ENCODE results near the gene CAMSAP2. TPM values are rescaled to one million over a fixed set of nuclear protein-coding genes. Genes with fewer than 3 reads are reported as not detected.

The CAMSAP2 gene
- total RNA-seq, 1 donor from 2014 or later = 43.9 TPM

DNA sequence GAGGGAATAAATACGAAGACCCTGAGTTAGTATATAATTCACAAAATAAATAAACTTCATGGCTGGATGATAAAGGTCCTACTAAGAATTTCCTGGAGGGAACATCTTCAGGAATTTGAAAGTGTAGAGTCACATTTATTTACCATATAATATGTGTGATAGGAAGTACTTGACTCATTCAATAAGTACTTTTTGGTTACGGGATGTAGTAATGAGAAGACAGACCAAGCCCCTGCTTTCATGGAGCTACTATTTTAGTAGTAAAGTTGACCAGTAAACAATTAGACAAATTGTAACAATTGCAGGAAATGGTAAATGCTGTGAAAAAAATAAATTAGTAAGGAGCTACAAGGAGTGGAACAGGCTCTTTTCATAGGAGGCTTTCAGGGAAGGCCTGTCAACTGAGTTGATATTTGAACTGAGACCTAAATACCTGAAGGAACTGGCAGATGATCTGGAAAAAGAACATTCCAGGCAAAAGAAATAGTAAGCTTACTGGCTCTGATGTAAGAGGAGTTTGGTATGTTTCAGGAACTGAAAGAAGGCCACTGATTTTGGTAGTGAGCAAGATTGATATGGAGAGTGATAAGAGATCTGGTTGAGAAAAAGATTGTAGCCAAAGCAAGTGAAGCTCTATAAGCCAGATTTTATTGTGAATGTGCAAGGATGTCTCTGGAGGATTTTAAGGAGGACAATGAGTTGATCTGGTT lies 36.2 kb downstream of the CAMSAP2 start:
- Histone ChIP-seq H3K4me2 (no peak overlapping the region), H3K36me3 (no peaks in the 10 kb centered on the region), H3K79me2 (ENCODE audit: low read depth) (peaks cover 16% of the 10 kb centered on the region), H4K20me1 (ENCODE audit: low read depth) (peaks cover 7% of the 10 kb centered on the region), H3K4me1 (peaks cover 8% of the 10 kb centered on the region), H3K9ac (no peak overlapping the region), H2AFZ (replicated peaks) (no peak overlapping the region), H3K27me3 (no peaks in the 10 kb centered on the region), H3F3A (ENCODE audit: low read depth) (peaks cover 10% of the 10 kb centered on the region), H3K4me3 (no peak overlapping the region), H3K27ac (no peak overlapping the region), H3K9me3 (ENCODE audit: low read depth) (no peaks in the 10 kb centered on the region)
- Mint-ChIP-seq H3K27ac (no peak overlapping the region), H3K4me3 (no peak overlapping the region), H3K27me3 (ENCODE audit: insufficient read depth, low read depth) (no peaks in the 10 kb centered on the region), H3K4me1 (peaks cover 7% of the 10 kb centered on the region), H3K9me3 (no peaks in the 10 kb centered on the region), H3K36me3 (peaks cover 24% of the 10 kb centered on the region)
- no peak for TF ChIP-seq EZH2 (IDR thresholded peaks at IDR 0.05)
- TF ChIP-seq EZH2phosphoT487 (IDR thresholded peaks at IDR 0.05) = no peak
- TF ChIP-seq, protein P1, sequence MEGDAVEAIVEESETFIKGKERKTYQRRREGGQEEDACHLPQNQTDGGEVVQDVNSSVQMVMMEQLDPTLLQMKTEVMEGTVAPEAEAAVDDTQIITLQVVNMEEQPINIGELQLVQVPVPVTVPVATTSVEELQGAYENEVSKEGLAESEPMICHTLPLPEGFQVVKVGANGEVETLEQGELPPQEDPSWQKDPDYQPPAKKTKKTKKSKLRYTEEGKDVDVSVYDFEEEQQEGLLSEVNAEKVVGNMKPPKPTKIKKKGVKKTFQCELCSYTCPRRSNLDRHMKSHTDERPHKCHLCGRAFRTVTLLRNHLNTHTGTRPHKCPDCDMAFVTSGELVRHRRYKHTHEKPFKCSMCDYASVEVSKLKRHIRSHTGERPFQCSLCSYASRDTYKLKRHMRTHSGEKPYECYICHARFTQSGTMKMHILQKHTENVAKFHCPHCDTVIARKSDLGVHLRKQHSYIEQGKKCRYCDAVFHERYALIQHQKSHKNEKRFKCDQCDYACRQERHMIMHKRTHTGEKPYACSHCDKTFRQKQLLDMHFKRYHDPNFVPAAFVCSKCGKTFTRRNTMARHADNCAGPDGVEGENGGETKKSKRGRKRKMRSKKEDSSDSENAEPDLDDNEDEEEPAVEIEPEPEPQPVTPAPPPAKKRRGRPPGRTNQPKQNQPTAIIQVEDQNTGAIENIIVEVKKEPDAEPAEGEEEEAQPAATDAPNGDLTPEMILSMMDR (IDR thresholded peaks at IDR 0.05) = no peak
- no peak for DNase-seq (ENCODE audit: low spot score)

GRCh38 chr1:200775850-200776249 lies 37.2 kb downstream of the CAMSAP2 start:
- Histone ChIP-seq H2AFZ (replicated peaks) (no peak overlapping the region), H3K4me3 (no peak overlapping the region), H3F3A (ENCODE audit: low read depth) (peaks cover 10% of the 10 kb centered on the region), H3K79me2 (ENCODE audit: low read depth) (peaks cover 25% of the 10 kb centered on the region), H3K36me3 (no peaks in the 10 kb centered on the region), H3K27ac (no peak overlapping the region), H3K9me3 (ENCODE audit: low read depth) (no peaks in the 10 kb centered on the region), H3K4me1 (peaks cover 12% of the 10 kb centered on the region), H3K4me2 (no peak overlapping the region), H3K27me3 (no peaks in the 10 kb centered on the region), H4K20me1 (ENCODE audit: low read depth) (peaks cover 7% of the 10 kb centered on the region), H3K9ac (no peak overlapping the region)
- no peak overlapping the region for H3K27ac Mint-ChIP-seq
- H3K36me3 Mint-ChIP-seq = peaks cover 26% of the 10 kb centered on the region
- no peaks in the 10 kb centered on the region for H3K9me3 Mint-ChIP-seq
- TF ChIP-seq EZH2phosphoT487 (IDR thresholded peaks at IDR 0.05) (no peak), EZH2 (IDR thresholded peaks at IDR 0.05) (no peak)
- TF ChIP-seq, protein P1 (IDR thresholded peaks at IDR 0.05) = no peak
- no peaks in the 10 kb centered on the region for H3K27me3 Mint-ChIP-seq (ENCODE audit: insufficient read depth, low read depth)
- H3K4me1 Mint-ChIP-seq = peaks cover 11% of the 10 kb centered on the region
- no peak for DNase-seq (ENCODE audit: low spot score)
- no peak overlapping the region for H3K4me3 Mint-ChIP-seq

DNA sequence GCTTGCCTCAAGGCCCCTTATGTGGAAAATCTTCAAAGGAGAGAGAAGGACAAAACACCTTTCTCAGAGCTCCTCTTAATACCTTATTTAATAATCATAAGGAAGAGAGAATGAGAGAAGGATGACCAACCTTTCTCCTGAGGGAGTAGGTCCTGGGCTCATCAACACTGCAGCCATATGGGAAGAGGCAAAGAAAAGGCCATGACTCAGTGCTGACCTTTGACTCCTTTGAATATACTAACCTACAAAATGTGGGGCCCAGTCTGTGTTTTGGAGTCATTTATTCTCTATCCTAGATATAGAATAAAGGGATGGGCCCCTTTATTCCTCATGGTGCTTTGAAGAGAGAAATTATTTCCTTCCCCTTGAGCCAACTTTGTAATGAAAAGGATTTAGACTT lies 38.3 kb downstream of the CAMSAP2 start:
- H3K4me2 ChIP-seq = no peak overlapping the region
- H3K27ac ChIP-seq = no peak overlapping the region
- Mint-ChIP-seq H3K4me3 (no peak overlapping the region), H3K27ac (no peak overlapping the region), H3K4me1 (peaks cover 11% of the 10 kb centered on the region), H3K9me3 (peaks cover 2% of the 10 kb centered on the region), H3K27me3 (ENCODE audit: insufficient read depth, low read depth) (no peaks in the 10 kb centered on the region), H3K36me3 (peaks cover 28% of the 10 kb centered on the region)
- no peak overlapping the region for H3K9ac ChIP-seq
- H4K20me1 ChIP-seq (ENCODE audit: low read depth) = peaks cover 7% of the 10 kb centered on the region
- no peak overlapping the region for H3K4me3 ChIP-seq
- no peak for DNase-seq (ENCODE audit: low spot score)
- peaks cover 36% of the 10 kb centered on the region for H3K79me2 ChIP-seq (ENCODE audit: low read depth)
- H3K9me3 ChIP-seq (ENCODE audit: low read depth) = no peaks in the 10 kb centered on the region
- no peaks in the 10 kb centered on the region for H3K27me3 ChIP-seq
- peaks cover 14% of the 10 kb centered on the region for H3K4me1 ChIP-seq
- TF ChIP-seq, protein P1 (IDR thresholded peaks at IDR 0.05) = no peak
- TF ChIP-seq EZH2phosphoT487 (IDR thresholded peaks at IDR 0.05) = no peak
- no peak for TF ChIP-seq EZH2 (IDR thresholded peaks at IDR 0.05)
- H2AFZ ChIP-seq (replicated peaks) = no peak overlapping the region
- peaks cover 10% of the 10 kb centered on the region for H3F3A ChIP-seq (ENCODE audit: low read depth)
- H3K36me3 ChIP-seq = peaks cover 10% of the 10 kb centered on the region

All from neural progenitor cell (in vitro differentiated cells).